Tibial nerve (tissue), 3 donors: ENCODE data around the gene PAPPA.

Experiments used
- CTCF ChIP-seq, 5 experiments: fragments of 200-600 bp in 3 of 5; fragments of 450-650 bp in 2 of 5; sonication (generic) in 3 of 5; IDR thresholded peaks; one replicate each; pipeline ENCODE4 v1.5.1; 2016 to 2019; ENCODE audit warnings: antibody characterized with exemption in 5 of 5, mild to moderate bottlenecking in 3 of 5, moderate library complexity in 2 of 5
- POLR2A ChIP-seq, 2 donors: fragments of 450-650 bp; IDR thresholded peaks; one replicate each; pipeline ENCODE4 v1.6.1; 2017; ENCODE audit warnings: antibody characterized with exemption in 2 of 2, mild to moderate bottlenecking in 2 of 2, moderate library complexity in 2 of 2

GRCh38 chr9:116403171-116403570 lies 249.6 kb downstream of the PAPPA start:
- TF ChIP-seq POLR2A (IDR thresholded peaks at IDR 0.05) (no peak), CTCF (IDR thresholded peaks at IDR 0.05) (no peak)
